GM19324 (cell line): ENCODE data around the gene MUC5AC.

ENCODE experiments used
- ATAC-seq: cut with Tn5 transposase; IDR thresholded peaks from one replicate; pipeline ENCODE4 v1.9.1; 2021; ENCODE audit warnings: mild to moderate bottlenecking, moderate library complexity; ENCODE audit not compliant: unreplicated experiment, low FRiP score

MUC5AC gene

GRCh38 chr11:1221848-1222311 is 64.1 kb downstream of the MUC5AC start:
- ATAC-seq: no peak

- ATAC-seq: no peak
Measured at GRCh38 chr11:1222491-1223345, 65.0 kb downstream of the MUC5AC start, which contains the start of gene MUC5B. MUC5B (plus strand) TSS chr11:1223066; CDS start chr11:1223124, 58 bp downstream.

- no peak for ATAC-seq
Measured at GRCh38 chr11:1223346-1224110, 65.8 kb downstream of the MUC5AC start.

GRCh38 chr11:1224111-1224490 is 66.3 kb downstream of the MUC5AC start:
- no peak for ATAC-seq

- ATAC-seq: no peak
Measured at GRCh38 chr11:1224491-1225385, 67.0 kb downstream of the MUC5AC start.

- ATAC-seq: no peak
Measured at GRCh38 chr11:1225386-1226225, 67.9 kb downstream of the MUC5AC start.

- no peak for ATAC-seq
Measured at GRCh38 chr11:1226226-1226985, 68.7 kb downstream of the MUC5AC start.

GRCh38 chr11:1226986-1227550 is 69.3 kb downstream of the MUC5AC start:
- ATAC-seq: no peak

- ATAC-seq: no peak
Measured at GRCh38 chr11:1227551-1228100, 69.9 kb downstream of the MUC5AC start.

GRCh38 chr11:1228101-1228821 is 70.5 kb downstream of the MUC5AC start:
- ATAC-seq: no peak

GRCh38 chr11:1228921-1229451 is 71.2 kb downstream of the MUC5AC start:
- ATAC-seq: no peak

GRCh38 chr11:1229471-1230120 is 71.8 kb downstream of the MUC5AC start:
- no peak for ATAC-seq

- no peak for ATAC-seq
Measured at GRCh38 chr11:1230121-1230455, 72.3 kb downstream of the MUC5AC start.

- ATAC-seq: no peak
Measured at GRCh38 chr11:1230456-1231395, 73.0 kb downstream of the MUC5AC start.

GRCh38 chr11:1231396-1232020 is 73.8 kb downstream of the MUC5AC start:
- no peak for ATAC-seq
